ENCODE data around the gene MAGI2.

MAGI2 gene

GRCh38 chr7:78129865-78130264 is 1323.6 kb downstream of the MAGI2 start:
- ATAC-seq = no peak
- TF ChIP-seq PATZ1 (CRISPR knock-in tag; IDR thresholded peaks at IDR 0.05; ENCODE audit: borderline replicate concordance) = no peak
- no peak for TF ChIP-seq CREB5 (CRISPR knock-in tag; IDR thresholded peaks at IDR 0.05; ENCODE audit: low read depth)
- no peak for TF ChIP-seq ZNF8 (CRISPR knock-in tag; IDR thresholded peaks at IDR 0.05)
- TF ChIP-seq TSHZ2 (CRISPR knock-in tag; IDR thresholded peaks at IDR 0.05) = no peak
- TF ChIP-seq POU6F1 (CRISPR knock-in tag; IDR thresholded peaks at IDR 0.05; ENCODE audit: borderline replicate concordance, low read depth) = no peak

GRCh38 chr7:78127009-78127408 is 1326.5 kb downstream of the MAGI2 start:
- ATAC-seq = no peak
- no peak for TF ChIP-seq CREB5 (CRISPR knock-in tag; IDR thresholded peaks at IDR 0.05; ENCODE audit: low read depth)
- TF ChIP-seq TOX (CRISPR knock-in tag; IDR thresholded peaks at IDR 0.05; ENCODE audit: borderline replicate concordance) = no peak
- TF ChIP-seq TCF4 (CRISPR knock-in tag; IDR thresholded peaks at IDR 0.05; ENCODE audit: borderline replicate concordance) = no peak
- no peak for TF ChIP-seq ZFP3 (CRISPR knock-in tag; IDR thresholded peaks at IDR 0.05)
- no peak for TF ChIP-seq BACH2 (CRISPR knock-in tag; IDR thresholded peaks at IDR 0.05; ENCODE audit: borderline replicate concordance)
- TF ChIP-seq ESRRG (CRISPR knock-in tag; IDR thresholded peaks at IDR 0.05) = no peak
- TF ChIP-seq ZNF8 (CRISPR knock-in tag; IDR thresholded peaks at IDR 0.05) = no peak
- no peak for TF ChIP-seq GLIS3 (CRISPR knock-in tag; IDR thresholded peaks at IDR 0.05)
- no peak for TF ChIP-seq ZNF70 (CRISPR knock-in tag; IDR thresholded peaks at IDR 0.05)
- no peak for TF ChIP-seq ZFP30 (CRISPR knock-in tag; IDR thresholded peaks at IDR 0.05)
- no peak for TF ChIP-seq ISL1 (CRISPR knock-in tag; IDR thresholded peaks at IDR 0.05)
- TF ChIP-seq CSDC2 (CRISPR knock-in tag; IDR thresholded peaks at IDR 0.05) = no peak
- TF ChIP-seq PPARA (CRISPR knock-in tag; IDR thresholded peaks at IDR 0.05; ENCODE audit: borderline replicate concordance) = no peak
- TF ChIP-seq SNAI2 (CRISPR knock-in tag; IDR thresholded peaks at IDR 0.05) = no peak
- TF ChIP-seq ZC3H10 (CRISPR knock-in tag; IDR thresholded peaks at IDR 0.05) = no peak
- TF ChIP-seq CSRNP3 (CRISPR knock-in tag; IDR thresholded peaks at IDR 0.05) = no peak
- no peak for TF ChIP-seq PATZ1 (CRISPR knock-in tag; IDR thresholded peaks at IDR 0.05; ENCODE audit: borderline replicate concordance)
- TF ChIP-seq ZNF565 (CRISPR knock-in tag; conservative IDR thresholded peaks at IDR 0.05; ENCODE audit: low read depth) = no peak

Data from SK-N-SH treated with all-trans-retinoic acid at 6 μM for 48 hours (cell line).